ENCODE measurements around the gene ZNF536.
"Not testable (repeated sequence)": the region's sequence is repeated elsewhere in the genome, so short reads cannot be mapped to it uniquely, and the experiment has no call there.

The ZNF536 gene

GRCh38 chr19:30391052-30391451 is 18.9 kb downstream of the ZNF536 start:
- TF ChIP-seq CTCF (IDR thresholded peaks at IDR 0.05; ENCODE audit: low read depth, low read length): no peak
- H3K4me3 ChIP-seq (ENCODE audit: low read depth, low read length): no peak overlapping the region
- in situ Hi-C loops (cut with HindIII; ENCODE audit: low sequenced_read_pairs): no loop called here
- no peak for DNase-seq (ENCODE audit: low read depth, low spot score)

- peak; percentile 12 for DNase-seq (ENCODE audit: low read depth, low spot score)
- in situ Hi-C loops (cut with HindIII; ENCODE audit: low sequenced_read_pairs): no loop called here
- no peak for TF ChIP-seq CTCF (IDR thresholded peaks at IDR 0.05; ENCODE audit: low read depth, low read length)
- no peak overlapping the region for H3K4me3 ChIP-seq (ENCODE audit: low read depth, low read length)
Observed at GRCh38 chr19:30391554-30392551, 19.7 kb downstream of the ZNF536 start.

DNA sequence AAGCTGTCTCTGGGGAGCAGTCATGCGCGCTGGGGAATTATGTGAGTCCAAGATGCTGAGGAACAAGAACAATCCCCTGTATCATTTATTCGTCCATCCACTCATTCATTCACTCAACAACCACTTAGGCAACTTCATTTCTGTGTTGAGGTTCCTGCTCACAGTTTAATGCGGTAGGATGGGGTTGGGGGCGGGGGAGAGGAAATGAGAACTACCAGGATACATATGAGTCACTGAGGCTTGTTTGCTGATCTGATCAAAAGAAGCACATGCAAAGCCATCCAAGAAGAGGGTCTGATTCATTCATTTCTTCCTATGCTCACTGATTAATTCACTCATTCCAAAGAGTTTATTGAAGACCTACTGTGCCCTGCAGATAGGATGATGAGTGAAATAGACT is 20.9 kb downstream of the ZNF536 start:
- TF ChIP-seq CTCF (IDR thresholded peaks at IDR 0.05; ENCODE audit: low read depth, low read length): no peak
- H3K4me3 ChIP-seq (ENCODE audit: low read depth, low read length): no peak overlapping the region
- in situ Hi-C loops (cut with HindIII; ENCODE audit: low sequenced_read_pairs): no loop called here
- DNase-seq (ENCODE audit: low read depth, low spot score): no peak

DNA sequence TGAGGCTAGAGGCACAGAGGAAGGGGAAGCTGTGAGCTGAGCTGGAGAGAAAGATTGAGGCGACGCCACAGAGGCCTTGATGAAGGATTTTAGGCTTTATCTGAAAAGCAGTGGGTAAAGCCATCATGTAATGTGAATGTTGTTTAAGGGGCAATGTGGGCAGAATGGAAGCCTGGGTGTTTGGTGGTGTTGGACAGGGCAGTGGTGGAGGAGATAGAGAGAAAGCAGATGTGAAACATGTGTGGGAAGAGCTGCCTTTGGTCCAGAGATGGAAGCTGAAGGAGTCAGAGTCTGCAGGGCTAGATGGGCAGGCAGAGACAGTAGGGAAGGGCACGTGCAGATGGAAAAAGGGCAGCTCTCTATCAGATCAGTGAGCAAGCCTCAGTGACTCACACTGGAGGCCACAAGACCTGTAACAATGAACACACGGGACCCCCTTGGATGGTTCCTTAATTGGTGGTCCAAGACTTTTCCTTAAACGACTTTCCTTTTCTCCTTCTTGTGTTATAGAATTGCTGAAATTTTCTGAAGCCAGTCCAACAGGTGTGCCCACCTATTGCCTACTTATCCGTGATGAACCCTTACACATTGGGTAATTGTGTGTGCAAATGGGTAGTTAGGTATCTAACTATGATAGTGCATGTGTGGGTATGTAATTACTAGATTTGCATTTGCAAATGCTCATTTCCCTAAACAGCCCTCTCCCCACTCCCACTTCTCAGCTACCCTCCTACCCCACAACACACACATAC is 21.7 kb downstream of the ZNF536 start:
- TF ChIP-seq CTCF (IDR thresholded peaks at IDR 0.05; ENCODE audit: low read depth, low read length): no peak
- DNase-seq (ENCODE audit: low read depth, low spot score): no peak
- H3K4me3 ChIP-seq (ENCODE audit: low read depth, low read length): no peak overlapping the region
- in situ Hi-C loops (cut with HindIII; ENCODE audit: low sequenced_read_pairs): no loop called here

DNA sequence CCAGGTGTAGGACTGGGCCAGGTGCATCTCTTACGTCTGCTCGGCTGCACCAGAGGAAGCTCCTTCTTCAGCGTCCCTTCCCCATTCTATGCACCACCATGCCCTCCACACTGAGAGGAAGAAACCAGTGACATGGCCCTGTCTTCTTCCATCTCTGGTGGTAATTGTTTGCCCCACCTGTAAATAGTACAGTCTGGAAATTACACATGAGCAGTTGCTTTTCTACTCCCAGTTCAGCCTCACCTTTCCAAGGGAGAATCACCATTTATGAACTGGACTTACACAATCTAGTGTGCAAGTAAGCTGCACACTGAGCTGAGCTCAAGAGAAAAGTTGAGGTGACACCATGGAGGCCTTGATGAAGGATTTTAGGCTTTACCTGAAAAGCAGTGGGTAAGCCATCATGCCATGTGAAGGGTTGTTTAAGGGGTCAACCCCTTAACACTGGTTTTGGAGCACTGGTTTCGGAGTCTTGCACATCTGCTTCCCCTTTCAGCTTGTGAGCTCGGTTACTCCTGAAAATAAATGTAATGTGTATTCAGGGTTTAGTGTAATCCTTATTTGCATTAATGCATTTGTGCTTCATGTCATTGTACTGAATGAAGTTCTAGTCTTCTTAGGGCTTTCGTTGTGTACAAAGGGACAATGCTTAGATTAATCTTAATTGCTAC is 22.4 kb downstream of the ZNF536 start:
- no peak overlapping the region for H3K4me3 ChIP-seq (ENCODE audit: low read depth, low read length)
- in situ Hi-C loops (cut with HindIII; ENCODE audit: low sequenced_read_pairs): no loop called here
- no peak for TF ChIP-seq CTCF (IDR thresholded peaks at IDR 0.05; ENCODE audit: low read depth, low read length)
- no peak for DNase-seq (ENCODE audit: low read depth, low spot score)

GRCh38 chr19:30395283-30395682 is 23.1 kb downstream of the ZNF536 start:
- TF ChIP-seq CTCF (IDR thresholded peaks at IDR 0.05; ENCODE audit: low read depth, low read length): no peak
- DNase-seq (ENCODE audit: low read depth, low spot score): no peak
- in situ Hi-C loops (cut with HindIII; ENCODE audit: low sequenced_read_pairs): no loop called here
- no peak overlapping the region for H3K4me3 ChIP-seq (ENCODE audit: low read depth, low read length)

DNA sequence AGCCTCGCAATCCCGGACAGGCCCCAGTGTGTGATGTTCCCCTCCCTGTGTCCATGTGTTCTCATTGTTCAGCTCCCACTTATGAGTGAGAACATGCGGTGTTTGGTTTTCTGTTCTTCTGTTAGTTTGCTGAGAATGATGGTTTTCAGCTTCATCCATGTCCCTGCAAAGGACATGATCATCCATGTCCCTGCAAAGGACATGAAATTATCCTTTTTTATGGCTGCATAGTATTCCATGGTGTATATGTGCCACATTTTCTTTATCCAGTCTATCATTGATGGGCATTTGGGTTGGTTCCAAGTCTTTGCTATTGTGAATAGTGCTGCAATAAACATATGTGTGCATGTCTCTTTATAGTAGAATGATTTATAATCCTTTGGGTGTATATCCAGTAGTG is 26.4 kb downstream of the ZNF536 start:
- H3K4me3 ChIP-seq (ENCODE audit: low read depth, low read length); DNase-seq (ENCODE audit: low read depth, low spot score); in situ Hi-C loops (cut with HindIII; ENCODE audit: low sequenced_read_pairs): not testable (repeated sequence)
